ENCODE results near the gene CD274.
"Not testable (repeated sequence)": the region's sequence is repeated elsewhere in the genome, so short reads cannot be mapped to it uniquely, and the experiment has no call there.

The CD274 gene

GRCh38 chr9:5438301-5439162, 11.8 kb upstream of the CD274 start:
- peak; percentile 61 for DNase-seq

GRCh38 chr9:5440426-5440825, 9.9 kb upstream of the CD274 start:
- DNase-seq, result no peak

DNA sequence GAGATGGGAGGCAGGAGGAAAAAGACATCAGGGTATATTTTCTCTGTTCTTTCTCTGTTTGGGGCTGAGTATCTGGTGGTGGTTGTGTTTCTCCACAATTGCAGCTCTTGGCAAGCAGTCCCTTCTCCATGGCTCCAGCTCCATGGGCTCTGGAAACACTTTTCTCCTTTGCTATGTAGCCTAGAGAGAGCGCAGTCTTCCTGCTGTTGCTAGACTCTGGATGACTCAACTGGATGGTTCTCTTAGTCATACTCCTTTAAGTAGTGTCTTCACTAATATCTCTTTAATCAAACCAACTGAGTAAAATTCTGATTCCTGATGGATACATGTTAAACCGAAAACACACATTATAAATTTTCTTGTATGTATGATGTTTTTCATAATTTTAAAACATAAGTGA, 9.3 kb upstream of the CD274 start:
- DNase-seq, result peak; percentile 66

DNA sequence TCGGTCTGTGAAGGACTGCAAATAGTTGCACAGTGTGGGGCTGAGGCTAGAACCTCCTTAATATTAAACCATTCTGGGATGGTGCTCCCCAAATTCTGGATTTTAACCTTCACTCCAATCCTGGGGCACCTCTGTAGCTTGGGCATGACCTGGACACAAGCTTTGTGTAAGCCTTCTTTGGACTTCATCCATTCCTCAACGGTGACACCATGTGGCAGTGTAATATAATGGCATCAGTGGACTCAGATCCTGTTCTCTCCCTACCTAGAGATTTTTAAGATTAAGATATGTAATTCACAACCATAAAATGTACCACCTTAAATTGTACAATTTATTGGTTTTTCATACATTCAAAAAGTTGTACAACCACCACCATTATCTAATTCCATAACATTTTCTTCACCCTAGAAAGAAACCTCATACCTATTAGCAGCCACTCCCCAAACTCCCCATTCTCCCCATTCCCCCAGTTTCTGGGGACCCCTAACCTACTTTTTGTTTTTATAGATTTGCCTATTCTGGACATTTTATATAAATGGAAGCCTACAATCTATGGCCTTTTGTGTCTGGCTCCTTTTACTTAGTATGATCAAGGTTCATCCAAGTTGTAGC, 7.8 kb upstream of the CD274 start:
- DNase-seq, result peak; percentile 64

- DNase-seq, result no peak
These were observed 6.5 kb upstream of the CD274 start for GRCh38 chr9:5443850-5444249.

- DNase-seq, result not testable (repeated sequence)
These were observed 5.2 kb upstream of the CD274 start for GRCh38 chr9:5445096-5445495.

DNA sequence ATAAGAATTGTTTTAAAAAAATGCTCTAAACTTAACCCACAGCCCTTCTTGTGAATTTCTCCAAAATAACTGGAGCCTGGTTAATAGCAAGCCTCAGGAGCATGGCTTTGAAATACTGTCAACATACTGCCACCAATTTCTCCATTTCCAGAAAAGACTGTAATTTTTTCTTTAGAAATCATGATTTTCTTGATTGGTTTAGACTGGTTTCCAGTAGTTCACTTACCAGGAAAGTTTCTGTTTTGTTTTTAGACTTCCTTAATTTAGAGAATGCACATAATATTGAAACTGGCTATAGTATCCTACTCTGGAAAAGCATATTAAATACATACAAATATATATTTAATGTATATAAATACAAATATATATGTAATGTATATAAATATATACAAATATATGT, 4.5 kb upstream of the CD274 start:
- DNase-seq, result no peak

- DNase-seq, result no peak
These were observed 3.7 kb upstream of the CD274 start for GRCh38 chr9:5446451-5447236.

DNA sequence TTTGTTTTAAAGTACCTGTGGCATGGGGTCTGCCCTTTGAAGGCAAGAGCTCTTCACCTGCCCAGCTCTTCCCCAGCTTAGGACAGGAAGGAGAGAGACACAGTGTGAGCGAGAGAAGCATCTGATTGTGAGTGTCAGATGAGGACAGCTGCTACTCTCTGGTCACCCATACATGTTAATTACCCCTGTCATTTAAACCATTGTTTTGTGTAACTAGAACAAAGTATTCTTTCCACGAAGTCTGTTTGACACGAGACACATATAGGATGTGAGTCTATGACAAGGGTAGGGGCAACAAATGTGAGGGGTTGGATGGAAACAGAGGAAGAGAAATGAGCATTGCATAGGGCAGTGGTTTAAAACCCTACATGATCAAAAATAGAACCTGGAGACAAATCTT, 3.0 kb upstream of the CD274 start:
- DNase-seq, result no peak

- DNase-seq, result no peak
These were observed 2.3 kb upstream of the CD274 start for GRCh38 chr9:5448016-5448415.

- no peak for DNase-seq
These were observed 1.6 kb upstream of the CD274 start for GRCh38 chr9:5448461-5449435.

GRCh38 chr9:5449521-5450358, 602 bp upstream of the CD274 start:
- DNase-seq, result no peak

- DNase-seq, result no peak
These were observed 1.9 kb downstream of the CD274 start for GRCh38 chr9:5452286-5452609.

GRCh38 chr9:5453004-5453403, 2.7 kb downstream of the CD274 start:
- no peak for DNase-seq

- no peak for DNase-seq
These were observed 3.3 kb downstream of the CD274 start for GRCh38 chr9:5453673-5454072.

DNA sequence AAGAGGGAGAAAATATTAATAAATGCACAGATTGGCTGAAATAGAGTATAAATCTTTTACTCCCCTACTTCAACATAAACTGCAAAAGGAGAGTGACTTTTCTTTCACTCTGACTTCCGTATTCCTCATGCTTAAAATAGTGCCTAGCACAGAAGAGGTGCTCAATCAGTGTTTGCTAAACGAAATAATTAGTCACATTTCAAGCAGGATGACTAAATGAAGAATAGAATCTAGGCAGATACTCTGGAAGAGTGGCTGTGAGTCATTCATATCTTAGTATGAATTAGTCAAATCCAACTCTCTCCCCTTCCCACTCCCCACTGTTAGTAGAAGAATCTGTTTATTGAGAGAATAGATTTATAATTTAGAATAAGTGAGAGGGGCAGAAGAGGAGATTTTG, 4.8 kb downstream of the CD274 start:
- DNase-seq, result peak; percentile 72

GRCh38 chr9:5459289-5459829, 9.0 kb downstream of the CD274 start:
- no peak for DNase-seq

DNA sequence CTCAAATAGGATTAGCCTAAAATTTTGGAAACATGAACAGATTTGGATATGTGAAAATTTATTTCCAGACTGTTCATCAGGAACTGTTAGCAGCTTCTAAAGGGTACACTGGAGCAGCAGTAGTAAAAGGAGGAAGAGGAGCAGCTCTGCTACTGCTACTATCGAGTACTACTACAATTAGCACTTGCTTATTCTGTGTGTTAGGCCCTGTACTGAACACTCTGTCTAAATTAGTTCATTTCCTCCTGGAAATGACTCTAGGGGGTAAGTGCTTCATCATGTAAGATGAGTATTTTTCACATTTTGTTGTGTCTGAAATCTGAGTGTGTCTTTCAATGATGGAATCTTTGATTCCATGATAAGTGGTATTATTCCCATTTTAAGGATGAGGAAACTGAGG, 9.8 kb downstream of the CD274 start:
- no peak for DNase-seq

DNA sequence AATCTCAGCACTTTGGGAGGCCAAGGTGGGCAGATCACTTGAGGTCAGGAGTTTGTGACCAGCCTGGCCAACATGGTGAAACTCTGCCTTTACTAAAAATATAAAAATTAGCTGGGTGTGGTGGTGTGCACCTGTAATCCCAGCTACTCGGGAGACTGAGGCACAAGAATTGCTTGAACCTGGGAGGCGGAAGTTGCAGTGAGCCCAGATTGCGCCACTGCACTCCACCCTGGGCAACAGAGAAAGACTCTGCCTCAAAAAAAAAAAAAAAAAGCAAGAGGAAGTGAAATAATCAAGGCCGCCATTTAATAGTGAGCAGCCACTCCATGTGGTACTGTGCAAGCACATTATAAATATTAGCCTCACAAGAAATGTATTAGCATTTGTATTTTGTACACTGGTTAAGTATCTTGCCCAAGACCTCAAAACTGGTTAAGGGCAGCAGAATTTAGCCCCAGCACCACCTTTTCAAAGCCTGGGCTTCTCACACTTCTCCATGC, 14.5 kb downstream of the CD274 start:
- DNase-seq, result not testable (repeated sequence)

- DNase-seq, result no peak
These were observed 15.7 kb downstream of the CD274 start for GRCh38 chr9:5466005-5466404.

DNA sequence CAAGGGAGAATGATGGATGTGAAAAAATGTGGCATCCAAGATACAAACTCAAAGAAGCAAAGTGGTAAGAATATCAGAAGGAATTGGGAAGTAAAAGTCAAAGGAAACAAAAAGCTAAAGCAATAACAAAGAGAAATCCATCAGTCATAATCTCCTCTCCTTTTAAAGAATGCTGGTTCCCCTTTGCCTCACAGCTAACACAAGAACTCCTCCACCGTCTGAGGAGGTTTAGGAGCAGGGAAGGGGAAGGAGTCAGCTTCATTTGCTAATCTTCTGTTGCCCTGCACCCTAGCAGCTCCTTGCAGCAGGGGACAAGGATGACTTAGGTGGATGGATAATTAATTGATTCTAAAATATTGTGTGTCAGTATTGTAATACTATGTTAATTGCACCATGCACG, 16.4 kb downstream of the CD274 start:
- DNase-seq, result no peak

All from fibroblast of skin of scalp (primary cell).